Brain microvascular endothelial cell (primary cell): Measurements from ENCODE around the gene RELT.

Experiments
- DNase-seq: peaks from one replicate; pipeline ENCODE4 v3.0.0-alpha.2; 2020
- H3K27ac ChIP-seq: fragments of 250-450 bp; sonication (Bioruptor Pico); 2 replicates; pipeline ENCODE4 v1.5.1; 2020; ENCODE audit warnings: mild to moderate bottlenecking, moderate library complexity
- H3K27me3 ChIP-seq: fragments of 250-450 bp; sonication (Bioruptor Pico); replicated peaks from 2 replicates; pipeline ENCODE4 v1.5.1; 2020; ENCODE audit warnings: mild to moderate bottlenecking
- H3K36me3 ChIP-seq: fragments of 250-450 bp; sonication (Bioruptor Pico); replicated peaks from 2 replicates; pipeline ENCODE4 v1.5.1; 2020; ENCODE audit warnings: mild to moderate bottlenecking
- H3K4me3 ChIP-seq: 2 replicates; pipeline ENCODE4 v1.5.1; 2011; ENCODE audit warnings: low read depth, mild to moderate bottlenecking, control low read depth, low read length, moderate library complexity
- CTCF ChIP-seq: IDR thresholded peaks from 2 replicates; pipeline ENCODE4 v1.5.1; 2011; ENCODE audit warnings: low read depth, mild to moderate bottlenecking, moderate library complexity, low read length, control low read depth, inconsistent platforms; ENCODE audit errors: missing control alignments
- in situ Hi-C: cut with HindIII; loops from 2 replicates; pipeline ENCODE4 v1.10.0; 2017; ENCODE audit warnings: low sequenced_read_pairs, low pct_ligation_motif_present

Gene RELT

DNA sequence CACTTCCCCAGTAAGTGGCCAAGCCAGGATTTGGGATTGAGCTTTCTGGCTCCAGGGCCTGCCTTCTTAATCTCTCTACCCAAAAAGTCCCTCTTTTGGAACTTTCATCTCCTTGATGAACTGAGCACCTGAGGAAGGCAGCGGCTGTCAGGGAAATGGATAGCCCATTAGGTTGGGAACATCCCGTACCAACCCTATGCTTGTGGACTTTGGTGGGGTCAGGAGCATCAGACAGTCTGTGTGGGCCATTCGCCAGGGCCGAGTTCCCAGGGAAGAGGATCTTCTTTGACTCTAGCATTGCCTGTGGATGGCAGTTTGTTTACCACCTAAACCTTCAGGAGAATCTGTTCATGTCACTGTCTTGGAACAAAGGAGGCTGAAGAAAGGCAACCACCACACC lies 37.9 kb upstream of the RELT start:
- no peak overlapping the region for H3K27ac ChIP-seq
- DNase-seq: no peak
- no peaks in the 10 kb centered on the region for H3K27me3 ChIP-seq
- no peak for TF ChIP-seq CTCF
- H3K36me3 ChIP-seq: no peaks in the 10 kb centered on the region
- in situ Hi-C loops: no loop called here
- no peak overlapping the region for H3K4me3 ChIP-seq

- no peak overlapping the region for H3K27ac ChIP-seq
- no peaks in the 10 kb centered on the region for H3K36me3 ChIP-seq
- H3K27me3 ChIP-seq: no peaks in the 10 kb centered on the region
- DNase-seq: no peak
- in situ Hi-C loops: no loop called here
- TF ChIP-seq CTCF: no peak
- no peak overlapping the region for H3K4me3 ChIP-seq
These were observed 36.0 kb upstream of the RELT start for GRCh38 chr11:73340164-73340563.

- H3K36me3 ChIP-seq: peaks cover 4% of the 10 kb centered on the region
These were observed 33.6 kb upstream of the RELT start for GRCh38 chr11:73342633-73343032.

DNA sequence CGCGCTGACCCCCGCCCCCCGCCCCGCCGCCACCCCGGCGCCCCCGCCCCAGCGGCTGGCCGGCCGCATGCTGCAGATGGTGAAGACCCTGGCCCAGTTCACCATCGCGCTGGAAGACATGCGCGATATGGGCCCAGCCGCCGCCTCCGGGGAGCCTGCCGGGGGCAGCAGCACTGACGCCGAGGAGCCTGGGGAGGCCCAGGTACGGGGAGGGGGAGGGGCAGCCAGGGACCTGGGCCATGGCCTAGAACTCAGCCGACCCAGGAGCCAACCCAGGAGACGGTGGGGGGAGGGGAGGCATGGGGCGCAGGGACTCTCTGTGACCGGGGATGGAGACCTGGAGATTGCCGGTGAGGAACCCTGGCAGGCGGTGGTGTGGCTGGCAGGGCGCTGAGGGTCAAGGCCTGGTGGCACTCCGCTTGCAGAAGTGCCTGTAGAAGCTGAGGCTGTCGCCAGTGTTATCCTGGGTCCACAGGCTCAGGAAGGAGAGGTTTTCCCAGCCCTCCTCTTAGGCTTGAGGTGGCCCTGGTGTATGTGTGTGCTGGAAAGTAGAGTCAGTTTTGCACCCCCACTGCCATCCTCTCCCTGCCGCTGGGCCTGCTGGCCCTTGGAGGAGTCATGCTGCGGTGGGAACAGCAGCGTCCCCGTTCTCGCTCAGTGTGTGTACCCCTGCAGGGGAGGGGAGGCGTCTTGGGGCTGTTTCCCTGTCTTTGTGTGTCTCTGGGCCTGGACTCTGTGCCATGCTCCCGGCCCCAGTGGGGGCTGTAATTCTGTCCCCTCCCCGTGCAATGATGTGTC lies 32.9 kb upstream of the RELT start:
- Histone ChIP-seq H3K27ac (no peak overlapping the region), H3K36me3 (peaks cover 7% of the 10 kb centered on the region), H3K27me3 (no peaks in the 10 kb centered on the region), H3K4me3 (no peak overlapping the region)
- in situ Hi-C loops: no loop called here
- TF ChIP-seq CTCF: no peak
- no peak for DNase-seq

More at GRCh38 chr11:73342633-73343032, 33.6 kb upstream of the RELT start:
- Histone ChIP-seq H3K4me3 (peak overlapping the region; percentile 30), H3K27ac (no peak overlapping the region), H3K27me3 (no peaks in the 10 kb centered on the region)
- DNase-seq: no peak
- TF ChIP-seq CTCF: no peak
- in situ Hi-C loops: no loop called here

- no peak overlapping the region for H3K4me3 ChIP-seq
- in situ Hi-C loops: no loop called here
- peaks cover 9% of the 10 kb centered on the region for H3K36me3 ChIP-seq
- no peak overlapping the region for H3K27ac ChIP-seq
- DNase-seq: no peak
- no peaks in the 10 kb centered on the region for H3K27me3 ChIP-seq
- TF ChIP-seq CTCF: no peak
These were observed 32.0 kb upstream of the RELT start for GRCh38 chr11:73344191-73344607.
